Measurements from ENCODE around the gene TMEM238.
"Not testable (repeated sequence)": the region's sequence is repeated elsewhere in the genome, so short reads cannot be mapped to it uniquely, and the experiment has no call there.

The TMEM238 gene

GRCh38 chr19:55401390-55401789 is 17.3 kb upstream of the TMEM238 start:
- DNase-seq (ENCODE audit: low spot score): not testable (repeated sequence)

DNA sequence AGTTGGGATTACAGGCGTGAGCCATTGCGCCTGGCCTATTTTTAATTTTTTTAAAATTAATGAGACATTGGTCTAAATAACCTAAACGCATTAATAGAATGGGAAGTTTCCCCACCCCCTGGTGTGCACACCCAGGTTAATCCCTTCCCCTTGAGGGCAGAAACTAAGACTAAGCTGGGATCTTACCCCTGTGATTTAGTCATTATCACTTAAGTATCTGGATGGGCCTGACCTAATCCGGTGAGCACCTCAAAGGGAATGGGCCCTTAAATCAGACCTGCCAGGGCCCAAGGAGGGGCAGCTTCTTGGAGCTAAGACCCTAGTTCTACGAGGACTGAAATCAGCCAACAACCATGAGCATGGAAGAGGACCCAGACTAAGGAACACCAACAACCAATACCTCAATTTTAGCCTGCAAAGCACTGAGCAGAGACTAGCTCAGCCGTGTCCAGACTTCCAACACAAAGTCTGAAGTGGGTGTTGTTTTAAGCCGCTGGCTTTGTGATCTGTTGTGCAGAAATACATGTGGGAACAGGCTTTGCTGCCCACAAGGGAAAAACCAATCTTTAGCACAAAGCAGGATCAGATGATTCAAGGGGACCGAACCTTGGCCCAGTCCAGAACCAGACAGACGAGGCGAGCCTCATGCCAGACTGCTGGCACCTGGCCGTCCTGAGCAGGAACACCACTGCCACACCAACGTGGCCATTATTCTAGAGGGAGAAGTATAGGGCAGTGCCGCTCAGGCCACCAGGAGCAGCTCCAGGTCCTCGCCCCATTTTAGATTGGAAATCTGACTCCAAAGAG is 16.4 kb upstream of the TMEM238 start:
- no peak for DNase-seq (ENCODE audit: low spot score)

DNA sequence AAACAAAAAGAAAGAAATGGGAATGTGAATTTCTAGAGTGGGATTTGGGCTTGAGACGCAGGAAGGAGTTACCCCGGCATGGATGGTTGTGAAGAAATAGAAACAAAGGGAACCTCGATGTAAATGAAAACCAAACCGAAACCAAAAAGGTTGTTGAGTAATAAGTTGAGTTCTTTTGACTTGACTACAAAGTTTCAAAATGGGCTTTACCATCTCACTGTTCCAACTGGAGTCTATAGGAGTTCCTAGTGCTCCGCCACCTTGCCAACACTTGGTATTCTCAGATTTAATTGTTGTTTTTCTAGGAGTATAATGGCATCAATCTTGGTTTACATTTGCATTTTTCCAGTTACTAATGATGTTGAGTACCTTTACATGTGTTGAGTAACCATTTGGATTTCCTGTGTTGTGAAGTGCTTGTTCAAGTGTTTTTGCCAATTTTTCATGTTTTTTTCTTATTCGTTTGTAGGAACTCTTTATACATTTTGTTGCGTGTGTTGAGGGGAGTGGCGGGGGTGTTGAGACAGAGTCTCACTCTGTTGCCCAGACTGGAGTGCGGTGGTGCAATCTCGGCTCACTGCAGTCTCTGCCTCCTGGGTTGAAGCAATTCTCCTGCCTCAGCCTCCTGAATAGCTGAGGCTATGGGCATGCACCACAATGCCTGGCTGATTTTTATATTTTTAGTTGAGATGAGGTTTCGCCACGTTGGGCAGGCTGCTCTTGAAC is 14.3 kb upstream of the TMEM238 start:
- peak; percentile 62 for DNase-seq (ENCODE audit: low spot score)

GRCh38 chr19:55392820-55393761 is 9.0 kb upstream of the TMEM238 start:
- DNase-seq (ENCODE audit: low spot score): no peak

- no peak for DNase-seq (ENCODE audit: low spot score)
Measured at GRCh38 chr19:55391702-55392615, 7.9 kb upstream of the TMEM238 start.

DNA sequence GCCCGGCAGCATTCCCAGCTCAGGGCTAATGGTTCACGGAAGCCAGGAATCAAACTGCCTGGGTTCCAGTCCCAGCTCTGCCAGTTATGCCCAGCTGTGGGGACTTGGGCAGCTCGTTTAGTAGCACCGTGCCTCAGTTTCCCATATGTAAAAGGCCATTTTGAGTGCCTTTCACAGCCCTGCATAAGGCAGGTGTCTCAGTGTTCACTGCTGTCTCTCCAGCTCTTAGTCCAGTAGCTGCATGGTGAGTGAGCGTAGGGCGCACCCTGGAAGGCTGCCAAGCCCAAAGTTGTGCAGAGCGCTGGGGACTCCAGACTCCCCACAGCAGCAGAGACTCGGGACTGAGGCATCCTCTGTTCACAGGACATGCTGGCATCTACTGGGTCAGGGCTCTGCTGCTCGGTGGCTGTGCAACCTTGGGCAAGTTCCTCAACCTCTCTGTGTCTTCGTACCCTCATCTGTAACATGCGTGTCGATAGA is 7.1 kb upstream of the TMEM238 start:
- no peak for DNase-seq (ENCODE audit: low spot score)

GRCh38 chr19:55390461-55390880 is 6.4 kb upstream of the TMEM238 start:
- no peak for DNase-seq (ENCODE audit: low spot score)

DNA sequence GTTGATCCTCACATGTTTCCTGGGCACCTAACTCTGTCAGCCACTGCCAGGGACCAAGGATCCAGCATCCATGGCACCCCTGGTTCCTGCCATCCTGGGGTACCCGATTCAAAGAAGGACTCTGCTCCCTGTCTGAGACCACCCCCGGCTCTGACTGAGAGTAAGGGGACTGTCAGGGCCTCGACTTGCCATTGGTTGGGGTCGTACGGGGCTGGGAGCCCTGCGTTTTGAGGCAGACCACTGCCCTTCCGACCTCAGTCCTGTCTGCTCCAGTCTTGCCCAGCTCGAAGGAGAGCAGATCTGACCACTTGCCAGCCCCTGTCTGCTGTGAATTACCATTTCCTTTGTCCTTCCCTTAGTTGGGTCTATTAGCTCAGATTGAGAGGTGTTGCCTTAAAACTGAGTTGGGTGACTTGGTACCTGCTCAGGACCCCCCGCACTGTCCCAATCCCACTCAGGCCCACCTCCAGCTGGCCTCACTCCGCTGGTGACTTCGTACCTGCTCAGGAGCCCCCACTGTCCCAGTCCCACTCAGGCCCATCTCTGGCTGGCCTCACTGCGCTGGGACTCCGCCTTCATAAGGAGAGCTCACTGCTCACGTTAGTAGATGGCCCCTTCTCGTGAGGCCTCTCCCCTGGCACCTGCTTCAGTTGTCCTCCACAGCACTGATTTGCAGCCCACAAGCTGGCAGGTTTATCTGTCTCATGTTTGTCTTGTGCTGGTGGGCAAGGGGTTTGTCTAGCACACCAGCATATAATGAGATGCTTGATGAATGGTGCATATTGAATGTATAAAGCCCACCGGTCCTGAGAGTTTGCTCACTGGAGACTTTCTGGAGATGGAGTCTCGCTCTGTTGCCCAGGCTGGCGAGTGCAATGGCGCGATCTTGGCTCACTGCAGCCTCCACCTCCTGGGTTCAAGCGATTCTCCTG is 5.6 kb upstream of the TMEM238 start:
- DNase-seq (ENCODE audit: low spot score): no peak

DNA sequence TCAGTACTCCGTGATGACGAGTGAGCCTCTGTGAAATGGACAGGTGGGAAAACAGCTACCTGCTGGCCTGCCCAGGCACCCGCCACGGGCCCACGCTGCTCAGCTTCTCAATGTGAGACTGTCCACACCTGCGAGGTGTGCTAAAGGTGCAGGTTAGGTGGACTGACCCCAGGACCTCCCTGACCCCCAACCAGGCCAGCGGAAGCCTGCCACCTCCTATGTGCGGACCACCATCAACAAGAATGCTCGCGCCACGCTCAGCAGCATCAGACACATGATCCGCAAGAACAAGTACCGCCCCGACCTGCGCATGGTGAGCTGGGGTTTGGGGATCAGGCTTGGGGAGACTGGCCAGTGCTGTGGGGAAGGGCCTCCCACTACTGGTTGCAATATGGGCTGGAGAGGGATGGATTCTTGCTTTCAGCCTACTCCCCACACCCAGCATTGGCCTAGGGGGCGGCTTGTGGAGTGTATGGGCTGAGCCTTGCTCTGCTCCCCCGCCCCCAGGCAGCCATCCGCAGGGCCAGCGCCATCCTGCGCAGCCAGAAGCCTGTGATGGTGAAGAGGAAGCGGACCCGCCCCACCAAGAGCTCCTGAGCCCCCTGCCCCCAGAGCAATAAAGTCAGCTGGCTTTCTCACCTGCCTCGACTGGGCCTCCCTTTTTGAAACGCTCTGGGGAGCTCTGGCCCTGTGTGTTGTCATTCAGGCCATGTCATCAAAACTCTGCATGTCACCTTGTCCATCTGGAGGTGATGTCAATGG is 3.8 kb upstream of the TMEM238 start:
- DNase-seq (ENCODE audit: low spot score): no peak

DNA sequence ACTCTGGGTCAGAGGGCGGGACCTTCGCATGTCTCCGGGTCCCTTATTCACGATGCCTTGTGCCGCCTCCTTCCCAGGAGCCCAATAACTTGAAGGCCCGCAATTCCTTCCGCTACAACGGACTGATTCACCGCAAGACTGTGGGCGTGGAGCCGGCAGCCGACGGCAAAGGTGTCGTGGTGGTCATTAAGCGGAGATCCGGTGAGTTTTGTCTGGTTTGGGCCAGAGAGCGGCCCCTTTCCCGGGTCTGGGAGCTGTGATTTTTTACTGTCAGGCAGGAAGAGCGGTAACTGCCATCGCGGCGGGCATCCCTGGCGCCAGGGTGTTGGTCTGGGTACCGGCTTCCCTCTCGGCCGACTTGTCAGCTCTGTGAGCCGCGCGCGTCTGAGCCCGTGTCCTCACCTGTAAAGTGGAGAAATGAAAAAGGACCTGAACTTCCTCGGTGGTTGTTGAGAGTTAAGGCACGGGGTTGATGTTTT is 2.4 kb upstream of the TMEM238 start:
- no peak for DNase-seq (ENCODE audit: low spot score)

GRCh38 chr19:55385724-55386492 is 1.8 kb upstream of the TMEM238 start, which contains the start of gene RPL28:
Gene RPL28, plus strand, starts transcription at chr19:55385932. Its CDS starts 426 bp downstream, at chr19:55386358.
- peak; percentile 99 for DNase-seq (ENCODE audit: low spot score)

DNA sequence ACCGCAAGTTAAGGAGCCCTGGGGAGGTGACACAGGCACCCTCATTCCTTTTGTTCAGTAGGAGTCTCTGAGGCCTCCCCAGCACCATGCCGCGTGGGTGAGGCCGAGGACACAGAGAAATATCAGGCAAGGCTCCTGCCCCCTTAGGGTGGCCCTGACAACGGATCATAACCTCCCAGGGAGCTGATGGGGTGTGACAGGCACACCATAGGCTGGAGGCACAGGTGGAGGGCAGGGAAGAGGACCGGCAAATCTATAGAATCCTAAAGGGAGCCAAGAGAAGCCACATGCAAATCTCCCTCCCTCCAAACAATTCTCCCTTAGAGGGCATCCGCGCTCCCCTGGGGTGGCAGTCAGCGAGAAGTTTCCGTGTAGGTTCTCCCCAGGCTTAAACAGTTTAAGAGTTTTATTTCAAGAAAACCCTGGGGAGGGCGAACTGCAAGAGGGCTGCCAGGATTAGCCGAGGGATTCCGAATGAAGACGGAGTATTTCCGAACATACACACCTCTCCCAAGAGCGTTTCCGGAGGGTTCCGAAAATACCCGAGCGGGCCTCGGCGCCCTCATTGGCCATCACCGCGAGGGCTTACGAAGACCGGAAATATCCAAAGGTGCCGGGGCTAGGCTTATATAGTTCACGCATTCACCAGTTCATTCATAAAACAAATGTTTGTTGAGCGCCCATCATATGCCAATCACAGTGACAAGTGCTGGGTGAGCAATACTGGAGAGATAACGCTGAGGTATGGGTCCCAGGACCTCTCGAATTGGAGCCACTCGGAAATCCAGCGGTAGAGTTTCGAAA is 1.0 kb upstream of the TMEM238 start:
- peak; percentile 98 for DNase-seq (ENCODE audit: low spot score)

DNA sequence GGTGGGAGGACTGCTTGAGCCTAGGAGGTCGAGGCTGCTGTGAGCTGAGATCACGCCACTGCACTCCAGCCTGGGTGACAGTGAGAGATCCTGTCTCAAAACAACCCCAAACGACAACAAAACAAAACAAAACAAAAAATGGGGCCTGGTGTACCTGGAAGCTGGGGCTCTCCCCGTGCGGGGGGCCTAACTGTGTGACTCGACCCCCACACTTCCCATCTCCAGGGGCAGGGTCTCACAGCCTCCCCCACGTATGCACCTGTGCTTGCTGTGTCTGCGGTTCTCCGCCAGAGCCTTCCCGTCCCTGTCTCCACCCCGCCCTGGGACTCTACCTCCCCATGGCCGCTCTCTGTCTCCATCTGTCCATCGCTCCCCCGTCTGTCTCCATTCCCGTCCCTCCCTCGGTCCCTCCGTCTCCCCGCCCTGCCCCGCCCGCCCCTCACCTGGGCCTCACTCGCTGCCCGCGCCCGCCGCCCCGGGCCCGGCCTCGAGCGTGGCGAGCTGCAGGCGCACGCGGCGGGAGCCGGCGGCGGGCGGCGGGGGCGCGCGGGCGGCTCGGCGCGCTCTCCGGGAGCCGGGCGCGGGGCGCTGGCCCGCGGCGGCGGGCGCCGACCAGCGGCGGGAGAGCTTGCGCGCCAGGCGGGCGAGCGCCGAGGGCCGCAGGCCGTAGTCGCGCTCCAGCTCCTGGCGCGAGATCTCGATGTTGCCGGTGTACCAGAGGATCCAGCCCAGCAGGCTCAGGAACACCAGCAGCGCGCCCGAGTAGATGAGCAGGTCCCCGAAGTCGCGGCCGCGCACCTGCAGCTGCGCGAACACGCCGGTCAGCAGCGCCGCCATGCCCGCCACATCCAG is 587 bp downstream of the TMEM238 start:
- DNase-seq (ENCODE audit: low spot score): peak; percentile 48

GRCh38 chr19:55382522-55383054 is 1.5 kb downstream of the TMEM238 start:
- no peak for DNase-seq (ENCODE audit: low spot score)

GRCh38 chr19:55382013-55382412 is 2.1 kb downstream of the TMEM238 start:
- DNase-seq (ENCODE audit: low spot score): no peak

- DNase-seq (ENCODE audit: low spot score): no peak
Measured at GRCh38 chr19:55379174-55379573, 4.9 kb downstream of the TMEM238 start.
